HG02588 (cell line): Measurements from ENCODE around the gene ANKRD18A.
"Not testable (repeated sequence)": the region's sequence is repeated elsewhere in the genome, so short reads cannot be mapped to it uniquely, and the experiment has no call there.

Source experiments
- ATAC-seq: cut with Tn5 transposase; IDR thresholded peaks from one replicate; pipeline ENCODE4 v1.9.1; 2021; ENCODE audit warnings: mild to moderate bottlenecking, moderate library complexity; ENCODE audit not compliant: unreplicated experiment

Gene ANKRD18A

DNA sequence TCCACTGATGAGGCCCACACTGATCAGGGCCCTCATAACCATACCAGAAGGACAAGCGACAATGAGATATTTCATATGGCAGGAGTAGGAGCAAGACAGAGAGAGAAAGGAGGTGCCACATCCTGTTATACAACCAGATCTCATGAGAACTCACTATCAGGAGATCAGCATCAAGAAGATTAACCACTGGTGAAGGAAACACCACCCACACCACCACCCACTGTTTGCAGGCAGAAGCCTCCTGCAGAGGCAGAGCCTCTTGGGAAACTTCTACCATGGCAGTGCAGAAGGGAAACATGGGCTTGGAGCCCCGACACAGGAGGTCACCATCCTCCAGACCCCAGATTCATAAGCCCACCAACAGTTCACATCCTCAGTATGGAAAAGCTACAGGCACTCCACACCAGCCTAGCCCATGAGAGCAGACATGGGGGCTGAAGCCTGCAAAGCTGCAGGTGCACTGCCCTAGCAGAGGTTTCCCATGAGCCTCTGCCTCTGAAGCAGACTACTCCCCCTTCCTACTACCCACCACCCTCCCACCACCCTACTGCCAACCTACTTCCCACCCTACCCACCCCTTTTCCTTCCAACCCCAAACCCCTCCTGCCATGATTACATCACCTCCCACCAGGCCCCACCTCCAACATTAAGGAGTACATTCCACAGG lies 73.8 kb downstream of the ANKRD18A start:
- not testable (repeated sequence) for ATAC-seq

DNA sequence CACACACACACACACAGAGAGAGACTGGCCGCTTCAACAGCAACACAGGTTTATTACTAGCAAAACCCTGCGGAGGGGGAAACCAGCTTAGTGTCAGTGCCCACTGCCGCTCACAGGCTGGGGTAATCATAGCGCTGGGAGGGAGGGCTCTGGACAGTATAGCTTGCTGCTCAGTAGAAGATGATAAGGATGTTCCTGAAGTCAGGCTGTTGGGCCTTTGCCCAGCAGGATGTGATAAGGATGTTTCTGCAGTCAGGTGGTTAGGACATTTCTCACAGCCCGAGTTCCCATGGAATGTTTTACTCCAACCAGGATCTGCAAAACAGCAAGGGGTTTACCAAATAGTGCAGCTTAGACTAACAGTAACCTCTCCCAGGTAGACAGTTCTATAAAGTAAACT lies 79.9 kb downstream of the ANKRD18A start:
- not testable (repeated sequence) for ATAC-seq

DNA sequence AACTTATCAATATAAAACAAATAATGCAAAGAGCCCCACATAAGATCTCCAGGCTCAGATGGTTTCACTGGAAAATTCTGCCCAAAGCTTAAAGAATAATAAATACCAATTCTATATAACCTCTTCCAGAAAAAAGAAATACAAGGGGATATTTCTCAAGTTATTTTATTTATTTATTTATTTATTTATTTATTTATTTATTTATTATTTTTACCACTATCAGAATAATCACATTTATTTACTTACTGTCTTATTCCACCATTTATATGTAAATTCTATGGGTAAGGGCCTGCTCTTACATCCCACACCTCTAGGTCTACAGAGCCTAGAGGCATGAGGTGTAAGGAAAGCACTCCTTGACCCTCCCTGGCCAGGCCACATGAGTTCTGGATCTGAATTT lies 91.1 kb downstream of the ANKRD18A start:
- no peak for ATAC-seq

DNA sequence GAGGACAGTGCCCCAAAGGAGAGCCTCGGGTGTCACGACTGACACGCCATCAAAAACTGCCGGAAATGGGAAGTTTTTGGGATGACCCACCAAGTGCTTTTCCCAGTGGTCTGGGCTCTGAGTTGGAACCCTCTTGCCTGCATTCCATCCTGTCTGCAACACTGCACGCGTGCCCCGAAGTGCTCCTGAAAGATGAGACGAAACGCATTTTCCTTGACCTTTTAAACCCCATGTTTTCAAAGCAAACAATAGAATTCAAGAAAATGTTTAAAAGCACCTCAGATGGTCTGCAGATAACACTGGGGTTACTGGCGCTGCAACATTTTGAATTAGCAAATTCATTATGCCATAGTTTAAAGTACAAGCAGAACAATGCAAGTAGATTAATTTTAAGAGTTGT lies 92.9 kb downstream of the ANKRD18A start:
- ATAC-seq: no peak

DNA sequence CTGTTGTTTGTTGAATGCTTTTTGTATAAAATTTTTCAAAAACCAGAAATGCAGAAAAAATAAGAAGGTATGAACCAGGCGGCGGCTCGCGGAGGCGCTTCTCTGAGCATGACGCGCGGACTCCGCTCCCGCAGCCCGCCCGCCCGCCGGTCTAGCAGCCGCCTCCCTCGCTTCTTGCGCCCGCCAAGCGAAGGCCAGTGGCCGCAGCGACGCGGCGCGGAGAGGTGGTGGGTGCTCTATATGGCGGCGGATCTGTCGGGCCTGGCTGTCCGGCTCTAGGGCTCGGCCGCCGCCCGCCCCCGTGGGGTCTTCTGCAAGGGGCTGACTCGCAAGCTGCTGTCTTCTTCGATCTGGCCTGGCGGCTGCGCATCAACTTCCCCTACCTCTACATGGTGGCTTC lies 93.8 kb downstream of the ANKRD18A start:
- ATAC-seq: no peak

DNA sequence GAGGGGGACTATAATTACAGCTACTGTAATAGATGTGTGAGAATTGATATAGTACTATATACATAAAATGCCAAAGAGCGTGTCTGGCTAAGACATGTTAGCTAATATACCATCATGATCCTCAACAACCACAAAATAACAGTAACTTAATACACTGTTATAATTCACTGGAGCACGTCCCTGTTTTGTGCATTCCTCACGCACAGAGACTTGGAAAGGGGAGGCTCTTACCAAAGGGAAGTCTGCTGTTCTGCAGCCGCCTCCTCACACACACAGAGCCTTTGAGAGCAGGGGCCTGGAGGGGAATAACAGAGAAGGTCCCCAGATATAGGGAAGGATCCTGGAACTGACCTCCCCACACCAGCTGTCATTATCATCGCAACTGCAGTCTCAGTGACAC lies 97.3 kb downstream of the ANKRD18A start:
- no peak for ATAC-seq

DNA sequence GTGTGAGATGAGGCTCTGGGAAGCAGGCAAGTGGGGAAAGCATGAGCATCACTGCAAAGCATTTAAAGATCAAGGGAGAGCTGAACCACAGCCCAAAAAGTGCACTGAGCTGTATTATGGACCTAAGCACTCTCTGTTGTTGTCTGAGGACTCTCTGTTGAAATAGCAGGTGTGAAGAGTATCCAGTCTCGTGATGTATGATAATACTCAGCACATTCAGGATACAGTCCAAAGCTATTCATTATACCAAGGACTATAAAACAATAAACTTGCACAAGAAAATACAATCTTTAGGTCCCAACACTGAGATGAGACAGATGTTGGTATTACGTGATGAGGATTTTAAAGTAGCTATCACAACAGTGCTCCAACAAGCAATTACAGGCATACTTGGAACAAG lies 98.6 kb downstream of the ANKRD18A start:
- ATAC-seq: no peak
